ENCODE results near the gene STXBP4.

The STXBP4 gene

GRCh38 chr17:55219459-55219858 lies 250.9 kb downstream of the STXBP4 start:
- no peak for TF ChIP-seq ESRRG (CRISPR knock-in tag; IDR thresholded peaks at IDR 0.05)
- TF ChIP-seq OSR1 (CRISPR knock-in tag; IDR thresholded peaks at IDR 0.05) = no peak
- TF ChIP-seq TSHZ2 (CRISPR knock-in tag; IDR thresholded peaks at IDR 0.05) = no peak
- no peak for TF ChIP-seq CREB5 (CRISPR knock-in tag; IDR thresholded peaks at IDR 0.05; ENCODE audit: low read depth)

GRCh38 chr17:55219934-55220333 lies 251.4 kb downstream of the STXBP4 start:
- ATAC-seq = no peak
- TF ChIP-seq ARNTL (CRISPR knock-in tag; IDR thresholded peaks at IDR 0.05; ENCODE audit: borderline replicate concordance, low read depth) = no peak
- TF ChIP-seq ZFP3 (CRISPR knock-in tag; IDR thresholded peaks at IDR 0.05) = no peak
- no peak for TF ChIP-seq ZC3H10 (CRISPR knock-in tag; IDR thresholded peaks at IDR 0.05)
- no peak for TF ChIP-seq ZNF70 (CRISPR knock-in tag; IDR thresholded peaks at IDR 0.05)
- no peak for TF ChIP-seq CREB5 (CRISPR knock-in tag; IDR thresholded peaks at IDR 0.05; ENCODE audit: low read depth)

More at GRCh38 chr17:55219459-55219858, 250.9 kb downstream of the STXBP4 start:
- no peak for ATAC-seq
